ENCODE results near the gene GORASP1. TPM values are rescaled to one million over a fixed set of nuclear protein-coding genes. Genes with fewer than 3 reads are reported as not detected.

GORASP1 gene
- polyA plus RNA-seq, 2 donors, result 30.9 to 32.0 TPM

- 87 to 91% methylated on average over 7 of the region's 7 CpGs for WGBS, 2 donors
- Histone ChIP-seq H3K27ac (ENCODE audit: low read depth in 2 of 2, low read length in 1 of 2) (no peak overlapping the region), H3K27me3 (ENCODE audit: control insufficient read depth in 1 of 2, insufficient read depth in 2 of 2, low read length in 2 of 2) (no peaks in the 10 kb centered on the region), H3K4me3 (ENCODE audit: low read depth in 1 of 2, low read length in 2 of 2) (no peak overlapping the region), H3K36me3 (ENCODE audit: control insufficient read depth in 2 of 2, insufficient read depth in 2 of 2, low read length in 1 of 2) (peaks cover 0 to 4% of the 10 kb centered on the region in 2 donors), H3K9me3 (ENCODE audit: control insufficient read depth in 2 of 2, insufficient read depth in 1 of 2, low read depth in 1 of 2, low read length in 1 of 2) (no peaks in the 10 kb centered on the region), H3K4me1 (ENCODE audit: control insufficient read depth in 2 of 2, insufficient read depth in 2 of 2, low read length in 1 of 2) (peaks cover 7 to 14% of the 10 kb centered on the region in 2 donors)
These were observed 2.3 kb downstream of the GORASP1 start for GRCh38 chr3:39104961-39105686.

- peaks cover 7 to 14% of the 10 kb centered on the region in 2 donors for H3K4me1 ChIP-seq (ENCODE audit: control insufficient read depth in 2 of 2, insufficient read depth in 2 of 2, low read length in 1 of 2)
- no peaks in the 10 kb centered on the region for H3K27me3 ChIP-seq (ENCODE audit: control insufficient read depth in 1 of 2, insufficient read depth in 2 of 2, low read length in 2 of 2)
- no peak overlapping the region for H3K27ac ChIP-seq (ENCODE audit: low read depth in 2 of 2, low read length in 1 of 2)
- no peaks in the 10 kb centered on the region for H3K9me3 ChIP-seq (ENCODE audit: control insufficient read depth in 2 of 2, insufficient read depth in 1 of 2, low read depth in 1 of 2, low read length in 1 of 2)
- 73 to 79% methylated on average over 6 of the region's 6 CpGs for WGBS, 2 donors
- no peak overlapping the region for H3K4me3 ChIP-seq (ENCODE audit: low read depth in 1 of 2, low read length in 2 of 2)
- peaks cover 3 to 15% of the 10 kb centered on the region in 2 donors for H3K36me3 ChIP-seq (ENCODE audit: control insufficient read depth in 2 of 2, insufficient read depth in 2 of 2, low read length in 1 of 2)
These were observed 3.5 kb downstream of the GORASP1 start for GRCh38 chr3:39103791-39104552.

- Histone ChIP-seq H3K27ac (ENCODE audit: low read depth in 2 of 2, low read length in 1 of 2) (no peak overlapping the region), H3K4me3 (ENCODE audit: low read depth in 1 of 2, low read length in 2 of 2) (no peak overlapping the region), H3K27me3 (ENCODE audit: control insufficient read depth in 1 of 2, insufficient read depth in 2 of 2, low read length in 2 of 2) (no peaks in the 10 kb centered on the region), H3K36me3 (ENCODE audit: control insufficient read depth in 2 of 2, insufficient read depth in 2 of 2, low read length in 1 of 2) (peaks cover 8 to 22% of the 10 kb centered on the region in 2 donors), H3K4me1 (ENCODE audit: control insufficient read depth in 2 of 2, insufficient read depth in 2 of 2, low read length in 1 of 2) (peaks cover 7 to 14% of the 10 kb centered on the region in 2 donors), H3K9me3 (ENCODE audit: control insufficient read depth in 2 of 2, insufficient read depth in 1 of 2, low read depth in 1 of 2, low read length in 1 of 2) (no peaks in the 10 kb centered on the region)
- 75 to 78% methylated on average over 4 of the region's 4 CpGs for WGBS, 2 donors
These were observed 4.1 kb downstream of the GORASP1 start for GRCh38 chr3:39103324-39103693.

GRCh38 chr3:39102504-39103323, 4.7 kb downstream of the GORASP1 start:
- H3K4me3 ChIP-seq (ENCODE audit: low read depth in 1 of 2, low read length in 2 of 2), result no peak overlapping the region
- H3K4me1 ChIP-seq (ENCODE audit: control insufficient read depth in 2 of 2, insufficient read depth in 2 of 2, low read length in 1 of 2), result peaks cover 7 to 11% of the 10 kb centered on the region in 2 donors
- no peaks in the 10 kb centered on the region for H3K9me3 ChIP-seq (ENCODE audit: control insufficient read depth in 2 of 2, insufficient read depth in 1 of 2, low read depth in 1 of 2, low read length in 1 of 2)
- peak overlapping the region in 1 of 2 donors; percentile 3 for H3K27ac ChIP-seq (ENCODE audit: low read depth in 2 of 2, low read length in 1 of 2)
- peaks cover 14 to 28% of the 10 kb centered on the region in 2 donors for H3K36me3 ChIP-seq (ENCODE audit: control insufficient read depth in 2 of 2, insufficient read depth in 2 of 2, low read length in 1 of 2)
- WGBS, 2 donors, result 93 to 94% methylated on average over 8 of the region's 8 CpGs
- no peaks in the 10 kb centered on the region for H3K27me3 ChIP-seq (ENCODE audit: control insufficient read depth in 1 of 2, insufficient read depth in 2 of 2, low read length in 2 of 2)

GRCh38 chr3:39101022-39101689, 6.3 kb downstream of the GORASP1 start:
- H3K27me3 ChIP-seq (ENCODE audit: control insufficient read depth in 1 of 2, insufficient read depth in 2 of 2, low read length in 2 of 2), result no peaks in the 10 kb centered on the region
- no peak overlapping the region for H3K27ac ChIP-seq (ENCODE audit: low read depth in 2 of 2, low read length in 1 of 2)
- H3K9me3 ChIP-seq (ENCODE audit: control insufficient read depth in 2 of 2, insufficient read depth in 1 of 2, low read depth in 1 of 2, low read length in 1 of 2), result no peaks in the 10 kb centered on the region
- H3K4me3 ChIP-seq (ENCODE audit: low read depth in 1 of 2, low read length in 2 of 2), result no peak overlapping the region
- 81 to 84% methylated on average over 5 of the region's 5 CpGs for WGBS, 2 donors
- peaks cover 7 to 9% of the 10 kb centered on the region in 2 donors for H3K4me1 ChIP-seq (ENCODE audit: control insufficient read depth in 2 of 2, insufficient read depth in 2 of 2, low read length in 1 of 2)
- H3K36me3 ChIP-seq (ENCODE audit: control insufficient read depth in 2 of 2, insufficient read depth in 2 of 2, low read length in 1 of 2), result peaks cover 23 to 38% of the 10 kb centered on the region in 2 donors

- H3K4me3 ChIP-seq (ENCODE audit: low read depth in 1 of 2, low read length in 2 of 2), result no peak overlapping the region
- 89 to 90% methylated on average over 9 of the region's 9 CpGs for WGBS, 2 donors
- H3K36me3 ChIP-seq (ENCODE audit: control insufficient read depth in 2 of 2, insufficient read depth in 2 of 2, low read length in 1 of 2), result peaks cover 23 to 41% of the 10 kb centered on the region in 2 donors
- H3K4me1 ChIP-seq (ENCODE audit: control insufficient read depth in 2 of 2, insufficient read depth in 2 of 2, low read length in 1 of 2), result peaks cover 7 to 9% of the 10 kb centered on the region in 2 donors
- no peak overlapping the region for H3K27ac ChIP-seq (ENCODE audit: low read depth in 2 of 2, low read length in 1 of 2)
- H3K27me3 ChIP-seq (ENCODE audit: control insufficient read depth in 1 of 2, insufficient read depth in 2 of 2, low read length in 2 of 2), result no peaks in the 10 kb centered on the region
- H3K9me3 ChIP-seq (ENCODE audit: control insufficient read depth in 2 of 2, insufficient read depth in 1 of 2, low read depth in 1 of 2, low read length in 1 of 2), result no peaks in the 10 kb centered on the region
These were observed 6.9 kb downstream of the GORASP1 start for GRCh38 chr3:39100500-39100886.

- no peak overlapping the region for H3K4me3 ChIP-seq (ENCODE audit: low read depth in 1 of 2, low read length in 2 of 2)
- H3K27me3 ChIP-seq (ENCODE audit: control insufficient read depth in 1 of 2, insufficient read depth in 2 of 2, low read length in 2 of 2), result no peaks in the 10 kb centered on the region
- H3K9me3 ChIP-seq (ENCODE audit: control insufficient read depth in 2 of 2, insufficient read depth in 1 of 2, low read depth in 1 of 2, low read length in 1 of 2), result no peaks in the 10 kb centered on the region
- 93 to 96% methylated on average over 2 of the region's 2 CpGs for WGBS, 2 donors
- H3K4me1 ChIP-seq (ENCODE audit: control insufficient read depth in 2 of 2, insufficient read depth in 2 of 2, low read length in 1 of 2), result peaks cover 4 to 9% of the 10 kb centered on the region in 2 donors
- peaks cover 23 to 42% of the 10 kb centered on the region in 2 donors for H3K36me3 ChIP-seq (ENCODE audit: control insufficient read depth in 2 of 2, insufficient read depth in 2 of 2, low read length in 1 of 2)
- H3K27ac ChIP-seq (ENCODE audit: low read depth in 2 of 2, low read length in 1 of 2), result no peak overlapping the region
These were observed 7.5 kb downstream of the GORASP1 start for GRCh38 chr3:39099738-39100499.

- no peak overlapping the region for H3K4me3 ChIP-seq (ENCODE audit: low read depth in 1 of 2, low read length in 2 of 2)
- H3K4me1 ChIP-seq (ENCODE audit: control insufficient read depth in 2 of 2, insufficient read depth in 2 of 2, low read length in 1 of 2), result peaks cover 3 to 4% of the 10 kb centered on the region in 2 donors
- H3K27me3 ChIP-seq (ENCODE audit: control insufficient read depth in 1 of 2, insufficient read depth in 2 of 2, low read length in 2 of 2), result no peaks in the 10 kb centered on the region
- no peaks in the 10 kb centered on the region for H3K9me3 ChIP-seq (ENCODE audit: control insufficient read depth in 2 of 2, insufficient read depth in 1 of 2, low read depth in 1 of 2, low read length in 1 of 2)
- 73 to 90% methylated on average over 1 of the region's 1 CpG for WGBS, 2 donors
- H3K27ac ChIP-seq (ENCODE audit: low read depth in 2 of 2, low read length in 1 of 2), result no peak overlapping the region
- H3K36me3 ChIP-seq (ENCODE audit: control insufficient read depth in 2 of 2, insufficient read depth in 2 of 2, low read length in 1 of 2), result peaks cover 23 to 46% of the 10 kb centered on the region in 2 donors
These were observed 8.2 kb downstream of the GORASP1 start for GRCh38 chr3:39099242-39099641.
